Activated T-cell treated with anti-CD3 and anti-CD28 coated beads, Interleukin-2, amount 50 U/mL, for 1 hour (primary cell): Measurements from ENCODE around the gene RPS8.
"Not testable (repeated sequence)": the region's sequence is repeated elsewhere in the genome, so short reads cannot be mapped to it uniquely, and the experiment has no call there.

Source experiments
- DNase-seq: peaks from one replicate; pipeline ENCODE4 v3.0.0-alpha.2; 2020

RPS8 gene

GRCh38 chr1:44775078-44775929, at the start of gene RPS8:
Gene RPS8 (plus strand): TSS chr1:44775540. CDS start chr1:44775597, 57 bp downstream.
- peak; percentile 87 for DNase-seq

DNA sequence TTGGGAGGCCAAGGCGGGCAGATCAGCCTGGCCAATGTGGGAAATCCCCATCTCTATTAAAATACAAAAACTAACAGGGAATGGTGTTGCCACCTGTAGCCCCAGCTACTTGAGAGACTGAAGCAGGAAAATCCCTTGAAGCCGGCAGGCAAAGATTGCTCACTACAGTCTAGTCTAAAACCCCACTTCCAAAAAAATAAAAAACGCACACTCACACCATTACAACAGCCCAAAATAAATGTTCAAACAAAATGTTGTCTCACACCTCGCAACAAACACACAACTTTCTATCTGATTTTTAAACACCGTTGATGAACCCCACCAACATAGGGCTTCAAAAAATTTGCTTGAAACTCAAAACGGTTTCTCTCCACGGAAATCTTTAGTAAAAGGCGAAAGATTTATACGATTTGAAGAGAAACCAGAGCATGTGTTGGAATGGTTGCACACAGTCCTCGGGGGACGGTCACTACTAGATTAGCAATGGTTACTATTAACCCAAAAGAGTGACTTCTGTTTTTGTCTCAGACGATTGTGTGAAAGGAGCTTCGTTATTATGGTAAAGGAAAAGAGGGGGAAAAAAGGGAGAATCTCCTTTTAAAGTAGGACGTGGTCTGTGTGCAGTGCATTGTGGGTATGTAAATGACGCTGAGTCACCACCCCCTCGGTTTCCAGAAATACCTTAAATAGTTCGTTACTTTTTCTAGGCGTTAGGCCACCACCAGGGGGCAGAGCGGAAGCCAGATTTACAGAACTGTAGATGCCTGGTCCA, 44.4 kb upstream of the RPS8 start, which contains the start of gene RNU5D-1:
TSS of gene RNU5D-1 (minus strand) at position 430 of the 772 bp plus-strand sequence.
- peak; percentile 91 for DNase-seq

DNA sequence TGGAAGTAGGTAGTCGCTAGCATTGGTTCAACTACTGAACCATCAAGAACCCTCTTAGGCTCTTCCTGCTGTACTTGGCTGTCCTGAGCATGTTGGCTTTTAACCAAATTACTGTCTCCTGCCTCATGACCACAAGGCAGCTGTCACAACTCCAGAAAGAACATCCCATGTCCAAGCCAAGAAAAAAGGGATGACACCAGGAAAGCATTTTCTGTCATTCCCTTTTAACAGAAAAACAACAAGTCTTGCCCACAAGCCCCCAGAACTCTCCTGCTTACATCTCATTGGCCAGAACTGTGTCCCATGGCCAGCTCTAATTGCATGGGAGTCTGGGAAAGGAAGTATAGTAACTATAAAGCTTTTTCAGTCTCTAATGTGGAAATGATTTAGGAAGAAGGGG, 42.0 kb upstream of the RPS8 start:
- DNase-seq: no peak

DNA sequence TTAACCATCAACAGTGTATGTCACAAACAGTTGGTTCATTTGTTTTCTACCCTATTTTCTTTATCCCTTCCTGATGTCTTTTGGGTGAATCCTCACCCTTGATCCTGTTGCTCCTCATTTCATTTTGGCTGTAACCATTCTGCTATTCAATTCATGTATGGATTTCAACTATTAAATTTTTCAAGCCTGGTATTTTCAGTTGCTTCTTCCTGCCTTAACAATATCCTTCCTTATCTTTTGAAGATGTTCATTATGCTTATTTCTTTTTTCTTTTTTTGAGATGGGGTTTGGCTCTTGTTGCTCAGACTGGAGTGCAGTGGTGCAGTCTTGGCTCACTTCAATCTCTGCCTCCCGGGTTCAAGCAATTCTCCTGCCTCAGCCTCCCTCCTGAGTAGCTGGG, 41.6 kb upstream of the RPS8 start:
- no peak for DNase-seq

DNA sequence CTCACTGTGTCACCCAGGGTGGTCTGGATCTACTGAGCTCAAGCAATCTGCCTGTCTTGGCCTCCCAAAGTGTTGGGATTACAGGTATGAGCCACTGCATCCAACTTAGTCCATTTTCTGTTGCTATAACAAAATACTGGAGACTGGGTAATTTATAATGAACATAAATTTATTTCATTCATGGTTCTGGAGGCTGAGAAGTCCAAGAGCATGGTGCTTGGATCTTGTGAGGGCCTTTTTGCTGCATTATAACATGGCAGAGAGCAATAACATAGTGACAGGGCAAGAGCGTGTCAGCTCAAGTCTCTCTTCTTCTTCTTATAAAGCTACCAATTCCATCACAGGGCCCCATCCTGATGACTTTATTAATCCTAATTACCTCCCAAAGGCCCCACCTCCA, 39.3 kb upstream of the RPS8 start:
- DNase-seq: no peak

GRCh38 chr1:44738953-44739306, 36.4 kb upstream of the RPS8 start:
- not testable (repeated sequence) for DNase-seq

DNA sequence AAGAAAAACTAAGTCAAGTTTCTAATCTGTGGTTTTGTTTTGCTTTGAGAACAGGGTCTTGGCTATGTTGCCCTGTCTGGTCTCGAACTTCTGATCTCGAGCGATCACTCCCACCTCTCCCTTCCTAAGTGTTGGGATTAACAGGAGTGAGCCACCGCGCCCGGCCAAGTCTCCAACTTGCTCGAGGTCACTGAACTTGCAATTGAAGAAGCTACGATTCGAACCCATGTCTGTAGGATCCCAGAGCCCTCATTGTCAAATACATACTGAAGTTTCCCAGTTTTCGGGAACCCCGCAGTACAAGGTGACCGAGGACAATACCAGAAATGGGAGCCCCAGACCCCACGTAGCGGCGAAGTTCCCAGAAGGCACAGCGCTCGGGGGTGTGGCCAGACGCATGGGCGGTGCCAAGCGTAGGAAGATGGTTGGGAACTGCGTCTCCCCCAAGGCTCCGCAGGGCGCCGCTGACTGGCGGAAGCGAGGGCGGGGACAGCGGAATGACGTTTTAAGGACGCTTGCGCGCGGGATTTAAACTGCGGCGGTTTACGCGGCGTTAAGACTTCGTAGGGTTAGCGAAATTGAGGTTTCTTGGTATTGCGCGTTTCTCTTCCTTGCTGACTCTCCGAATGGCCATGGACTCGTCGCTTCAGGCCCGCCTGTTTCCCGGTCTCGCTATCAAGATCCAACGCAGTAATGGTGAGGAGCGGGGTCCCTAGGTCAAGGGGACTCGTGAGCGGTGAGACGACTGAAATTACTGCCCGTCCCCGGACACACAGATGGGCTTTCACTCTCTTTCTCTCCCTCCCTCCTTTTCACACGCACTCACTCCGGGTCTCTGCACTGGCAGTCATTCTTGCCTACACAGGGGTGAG, 35.8 kb upstream of the RPS8 start, which contains the start of gene KIF2C:
TSS of gene KIF2C (plus strand) at position 531 of the 872 bp plus-strand sequence. CDS start at position 627, 96 bp downstream.
- peak; percentile 97 for DNase-seq

DNA sequence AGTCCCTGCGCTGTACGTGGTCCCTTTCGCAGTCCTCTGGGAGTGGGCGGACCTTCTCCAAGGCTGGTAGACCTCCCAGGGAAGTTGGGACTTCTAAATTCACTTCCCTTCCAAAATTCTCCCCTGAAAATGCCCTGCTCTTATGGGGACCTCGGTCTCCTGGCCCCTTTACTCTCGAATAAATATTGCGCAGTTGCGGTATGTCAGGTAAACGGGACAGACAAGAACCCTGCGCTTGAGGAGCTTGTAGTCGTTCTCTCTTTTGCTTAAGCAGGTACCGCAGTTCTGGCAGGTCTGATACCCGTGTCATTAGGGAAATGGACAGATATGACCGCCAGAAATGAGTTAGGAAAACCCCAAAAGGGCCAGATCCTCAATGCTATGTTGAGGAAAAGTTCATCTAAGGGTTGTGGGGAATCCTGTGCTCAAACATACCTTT, 35.1 kb upstream of the RPS8 start:
- no peak for DNase-seq

- no peak for DNase-seq
Measured at GRCh38 chr1:44743211-44743610, 32.1 kb upstream of the RPS8 start.

DNA sequence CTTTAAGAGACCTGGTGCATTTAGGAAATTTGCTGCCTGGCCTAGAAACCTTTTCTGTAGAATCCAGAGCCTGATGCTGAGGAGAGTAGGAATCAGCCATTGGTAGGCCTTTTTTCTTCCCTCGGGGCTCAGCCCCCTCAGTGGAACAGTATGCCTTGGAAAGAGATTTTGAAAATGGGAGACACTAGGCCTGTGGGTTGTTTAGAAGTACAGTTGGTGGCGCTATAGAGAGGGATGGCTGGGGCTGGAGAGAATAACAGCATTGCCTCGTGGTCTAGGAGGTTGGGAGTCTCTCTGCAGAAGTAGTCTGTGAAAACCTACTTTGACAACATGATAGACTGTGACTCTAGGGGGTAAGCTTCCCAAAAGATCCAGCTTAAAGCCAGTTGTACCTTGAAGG, 27.5 kb upstream of the RPS8 start:
- DNase-seq: no peak

DNA sequence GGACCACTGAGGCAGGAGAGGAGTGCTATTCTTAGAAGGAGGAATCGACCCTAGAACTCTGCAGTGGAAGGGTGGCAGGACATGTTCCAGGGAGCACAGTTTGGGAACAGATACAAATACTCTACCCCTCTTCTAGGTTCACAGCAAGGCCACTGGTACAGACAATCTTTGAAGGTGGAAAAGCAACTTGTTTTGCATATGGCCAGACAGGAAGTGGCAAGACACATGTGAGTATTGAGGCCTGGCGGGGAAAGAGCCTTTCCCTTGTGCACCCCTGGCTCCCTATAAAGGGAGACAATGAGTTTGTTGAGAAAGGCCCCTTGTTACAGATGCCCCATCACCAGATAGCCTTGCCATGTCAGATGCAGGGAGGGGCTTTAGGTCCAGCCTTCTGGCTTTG, 17.9 kb upstream of the RPS8 start:
- DNase-seq: no peak

GRCh38 chr1:44759077-44759476, 16.3 kb upstream of the RPS8 start:
- DNase-seq: no peak

DNA sequence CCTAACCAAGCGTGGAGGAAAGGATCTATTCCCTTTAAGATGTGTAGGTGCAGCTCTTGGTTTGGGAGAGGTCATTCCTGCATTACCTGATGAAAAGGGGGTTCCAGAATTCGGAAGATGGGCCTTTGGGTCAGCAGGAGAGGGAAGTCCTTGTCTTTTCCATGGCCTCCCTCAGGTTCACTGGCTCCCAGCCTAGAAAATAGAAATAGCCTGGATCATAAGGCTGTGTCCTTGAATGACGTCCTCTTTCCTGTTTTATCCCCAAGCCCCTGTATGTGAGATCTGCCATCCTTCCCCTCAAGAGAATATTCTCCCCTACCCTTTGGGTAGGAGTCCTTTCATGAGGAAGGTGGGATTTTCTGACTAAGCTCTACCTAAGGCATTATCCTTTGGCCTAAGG, 14.5 kb upstream of the RPS8 start:
- no peak for DNase-seq

- DNase-seq: not testable (repeated sequence)
Measured at GRCh38 chr1:44766421-44766820, 8.9 kb upstream of the RPS8 start.

DNA sequence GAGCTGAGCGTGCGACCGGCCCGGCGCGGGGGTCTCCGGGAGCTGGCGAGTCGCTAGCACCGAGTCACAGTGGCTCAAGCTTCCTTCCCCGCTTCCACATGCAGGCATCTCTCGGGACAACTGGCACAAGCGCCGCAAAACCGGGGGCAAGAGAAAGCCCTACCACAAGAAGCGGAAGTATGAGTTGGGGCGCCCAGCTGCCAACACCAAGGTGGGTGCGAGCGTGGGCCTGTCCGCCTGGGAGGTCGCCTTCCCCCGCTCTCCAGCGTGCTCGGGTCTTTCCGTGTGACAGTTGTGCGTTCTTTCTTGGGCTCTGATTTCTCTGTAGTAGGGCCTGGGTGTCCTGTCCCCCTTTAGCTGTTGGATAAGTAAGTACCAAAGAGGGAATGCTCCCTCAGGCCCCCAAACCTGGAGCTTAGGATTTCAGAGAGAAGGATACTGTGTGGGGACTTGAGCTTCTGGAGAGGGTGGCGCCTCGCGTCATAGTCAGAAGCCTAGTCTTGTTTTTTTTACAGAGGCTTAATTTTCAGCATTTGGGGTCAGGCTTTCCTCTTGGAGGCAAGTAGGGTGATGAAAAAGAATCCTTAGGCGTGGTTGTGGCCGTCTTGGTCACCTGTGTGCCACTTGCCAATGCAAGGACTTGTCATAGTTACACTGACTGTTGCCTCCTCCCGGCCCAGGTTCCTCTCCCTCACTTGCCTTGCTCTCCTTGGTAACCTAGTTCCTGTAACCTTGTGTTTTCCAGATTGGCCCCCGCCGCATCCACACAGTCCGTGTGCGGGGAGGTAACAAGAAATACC, 790 bp downstream of the RPS8 start:
- DNase-seq: peak; percentile 44

- no peak for DNase-seq
Measured at GRCh38 chr1:44776730-44777068, 1.4 kb downstream of the RPS8 start.

GRCh38 chr1:44777547-44777946, 2.2 kb downstream of the RPS8 start:
- no peak for DNase-seq

GRCh38 chr1:44777969-44778635, 2.8 kb downstream of the RPS8 start:
- no peak for DNase-seq

- no peak for DNase-seq
Measured at GRCh38 chr1:44778705-44779576, 3.6 kb downstream of the RPS8 start.

DNA sequence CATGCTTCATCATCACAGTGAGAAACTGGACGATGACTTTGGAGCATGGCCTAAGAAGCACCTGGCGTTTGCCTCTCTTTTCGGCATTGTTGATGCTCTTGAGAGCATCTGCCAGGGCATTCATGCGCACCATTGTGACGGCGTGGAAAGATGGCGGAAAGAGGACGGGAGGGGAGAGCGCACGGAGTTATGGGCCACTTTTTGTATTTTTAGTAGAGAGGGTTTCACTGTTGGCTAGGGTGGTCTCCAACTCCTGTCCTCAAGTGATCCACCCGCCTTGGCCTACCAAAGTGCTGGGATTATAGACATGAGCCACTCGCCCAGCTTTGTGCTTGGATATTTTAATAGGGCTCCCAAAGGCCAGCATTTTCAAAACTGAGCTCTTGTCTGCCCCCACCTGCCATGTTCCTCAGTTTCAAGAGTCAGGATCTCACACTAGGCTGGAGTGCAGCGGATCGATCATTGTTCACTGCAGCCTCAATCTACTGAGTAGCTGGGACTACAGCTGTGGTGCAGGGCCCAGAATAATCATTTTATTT, 5.3 kb downstream of the RPS8 start:
- no peak for DNase-seq
